GM12874 (cell line): ENCODE measurements around the gene DNASE1L2.

Experiments used
- TF ChIP-seq, protein P1 (sequence below): IDR thresholded peaks from 2 replicates; pipeline ENCODE4 v1.5.1; 2011; ENCODE audit warnings: low read depth, mild to moderate bottlenecking, control low read depth, low read length, moderate library complexity; ENCODE audit not compliant: insufficient read depth

Gene DNASE1L2

DNA sequence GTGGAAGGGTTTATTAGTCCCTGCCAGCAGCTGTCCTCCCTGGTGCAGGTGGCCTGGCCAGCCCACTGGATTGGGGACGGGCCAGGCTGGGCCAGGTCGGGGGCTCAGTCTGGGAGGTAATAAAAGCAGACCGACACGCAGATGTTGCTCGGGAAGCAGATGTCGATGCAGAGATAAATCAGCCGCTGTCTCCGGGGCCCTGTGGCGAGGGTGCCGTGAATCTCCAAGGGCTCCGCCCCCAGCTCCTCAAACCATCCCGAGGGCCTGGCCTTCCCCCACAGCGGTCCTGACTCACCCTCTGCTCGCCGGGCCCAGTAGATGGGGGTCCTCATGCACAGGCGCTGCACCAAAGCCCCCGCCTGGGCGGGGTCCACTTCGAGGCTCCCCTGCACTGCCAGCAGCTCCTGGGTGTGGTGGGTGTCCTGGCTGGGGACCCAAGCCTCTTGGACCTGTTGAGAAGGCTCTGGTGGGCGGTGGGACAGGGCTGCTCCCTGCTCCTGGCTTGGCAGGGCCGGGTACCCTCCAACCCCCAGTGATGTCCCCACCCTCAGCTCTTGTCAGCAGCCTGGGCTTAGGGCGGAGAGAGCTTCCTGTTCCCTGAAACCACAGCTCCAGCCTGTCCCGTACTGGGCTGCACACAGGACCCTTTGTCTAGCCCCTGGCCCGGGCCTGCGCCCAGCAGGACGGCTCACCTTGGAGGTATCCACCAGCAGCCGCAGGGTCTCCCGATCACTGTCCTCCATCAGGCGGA, 26.8 kb upstream of the DNASE1L2 start:
- TF ChIP-seq, protein P1, sequence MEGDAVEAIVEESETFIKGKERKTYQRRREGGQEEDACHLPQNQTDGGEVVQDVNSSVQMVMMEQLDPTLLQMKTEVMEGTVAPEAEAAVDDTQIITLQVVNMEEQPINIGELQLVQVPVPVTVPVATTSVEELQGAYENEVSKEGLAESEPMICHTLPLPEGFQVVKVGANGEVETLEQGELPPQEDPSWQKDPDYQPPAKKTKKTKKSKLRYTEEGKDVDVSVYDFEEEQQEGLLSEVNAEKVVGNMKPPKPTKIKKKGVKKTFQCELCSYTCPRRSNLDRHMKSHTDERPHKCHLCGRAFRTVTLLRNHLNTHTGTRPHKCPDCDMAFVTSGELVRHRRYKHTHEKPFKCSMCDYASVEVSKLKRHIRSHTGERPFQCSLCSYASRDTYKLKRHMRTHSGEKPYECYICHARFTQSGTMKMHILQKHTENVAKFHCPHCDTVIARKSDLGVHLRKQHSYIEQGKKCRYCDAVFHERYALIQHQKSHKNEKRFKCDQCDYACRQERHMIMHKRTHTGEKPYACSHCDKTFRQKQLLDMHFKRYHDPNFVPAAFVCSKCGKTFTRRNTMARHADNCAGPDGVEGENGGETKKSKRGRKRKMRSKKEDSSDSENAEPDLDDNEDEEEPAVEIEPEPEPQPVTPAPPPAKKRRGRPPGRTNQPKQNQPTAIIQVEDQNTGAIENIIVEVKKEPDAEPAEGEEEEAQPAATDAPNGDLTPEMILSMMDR: no peak

DNA sequence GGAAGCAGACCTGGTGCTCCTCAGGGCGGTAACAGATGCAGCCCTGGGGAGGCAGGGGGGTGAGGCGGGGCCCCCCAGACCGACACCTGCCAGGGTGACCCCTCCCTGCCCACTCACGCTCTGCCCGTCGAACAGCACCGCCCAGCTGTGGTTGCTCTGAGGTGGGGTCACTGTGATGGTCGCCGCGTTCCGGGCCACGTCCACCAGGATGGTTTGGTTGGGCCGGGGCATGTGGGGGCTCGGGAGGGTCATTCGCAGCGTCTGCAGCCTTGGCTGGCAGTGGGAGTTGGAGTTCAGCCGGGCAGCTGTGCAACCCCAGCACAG, 26.3 kb upstream of the DNASE1L2 start:
- TF ChIP-seq, protein P1: no peak

DNA sequence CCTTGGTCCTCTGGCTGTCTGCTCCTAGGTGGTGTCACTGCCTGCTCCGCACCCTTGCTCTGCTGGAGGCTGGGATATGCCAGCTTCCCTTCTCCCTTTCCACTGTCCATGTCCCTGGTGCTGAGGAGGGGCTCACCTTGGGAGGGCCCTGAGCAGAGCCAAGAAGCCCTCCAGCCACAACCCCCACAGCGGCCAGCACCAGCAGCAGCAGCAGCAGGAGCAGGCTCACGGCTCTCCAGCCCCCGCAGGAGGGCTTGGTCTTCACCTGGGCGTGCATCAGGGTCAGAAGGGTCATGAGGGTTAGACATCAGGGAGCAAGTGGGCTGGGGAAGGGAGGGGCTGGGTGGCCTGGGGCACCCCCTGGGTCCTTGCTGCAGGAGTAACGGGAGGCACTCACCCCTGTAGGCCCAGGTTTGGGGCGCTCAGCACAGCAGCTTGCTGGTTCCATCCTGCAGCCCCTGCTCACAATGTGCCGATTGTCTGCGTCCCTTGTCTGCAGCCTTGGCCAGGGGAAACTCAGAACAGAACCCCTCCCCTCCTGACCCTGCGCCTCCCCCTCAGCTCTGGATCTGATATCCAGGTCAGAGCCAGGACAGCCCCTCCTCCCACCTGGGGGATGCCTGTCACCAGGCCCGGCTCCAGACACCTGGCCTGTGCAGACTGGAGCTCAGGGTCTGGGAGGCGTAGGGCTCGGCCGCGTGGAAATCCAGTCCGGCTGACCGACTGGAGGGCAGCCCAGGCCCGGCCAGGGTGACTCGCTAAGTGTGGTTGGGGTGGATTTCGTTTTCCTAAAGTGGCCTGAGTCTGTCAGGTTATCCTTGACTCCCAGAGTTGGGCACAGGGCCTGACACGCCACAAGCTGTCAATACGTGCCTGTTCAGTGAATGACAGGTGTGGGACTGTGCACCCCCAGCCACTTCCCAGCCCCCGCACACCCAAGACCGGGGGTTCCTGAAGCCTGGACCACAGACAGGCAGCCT, 25.6 kb upstream of the DNASE1L2 start, which contains the start of gene BRICD5:
Gene BRICD5 (minus strand): TSS at position 478 of the 980 bp plus-strand sequence. CDS start 30 bp downstream, at position 448.
- TF ChIP-seq, protein P1: no peak

DNA sequence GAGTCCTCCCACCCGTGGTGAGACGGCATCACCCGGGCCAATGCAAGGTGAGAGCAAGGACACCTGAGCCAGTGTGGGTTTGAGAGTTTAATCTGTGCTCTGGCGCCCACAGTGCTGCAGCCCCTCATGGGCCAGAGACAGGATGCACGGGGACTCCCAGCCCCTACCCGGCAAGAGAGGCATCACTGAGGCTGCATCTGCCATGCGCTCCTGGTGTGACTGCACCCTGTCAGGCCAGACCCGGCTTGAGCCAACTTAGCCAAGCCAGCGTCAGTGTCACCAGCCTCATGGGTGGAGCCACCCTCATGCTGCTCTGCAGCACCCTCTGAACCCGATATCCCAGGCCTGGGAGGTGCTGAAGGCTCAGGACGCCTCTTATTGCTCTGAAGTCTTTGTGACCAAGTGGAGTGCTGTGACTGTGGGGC, 24.3 kb upstream of the DNASE1L2 start:
- TF ChIP-seq, protein P1: no peak

DNA sequence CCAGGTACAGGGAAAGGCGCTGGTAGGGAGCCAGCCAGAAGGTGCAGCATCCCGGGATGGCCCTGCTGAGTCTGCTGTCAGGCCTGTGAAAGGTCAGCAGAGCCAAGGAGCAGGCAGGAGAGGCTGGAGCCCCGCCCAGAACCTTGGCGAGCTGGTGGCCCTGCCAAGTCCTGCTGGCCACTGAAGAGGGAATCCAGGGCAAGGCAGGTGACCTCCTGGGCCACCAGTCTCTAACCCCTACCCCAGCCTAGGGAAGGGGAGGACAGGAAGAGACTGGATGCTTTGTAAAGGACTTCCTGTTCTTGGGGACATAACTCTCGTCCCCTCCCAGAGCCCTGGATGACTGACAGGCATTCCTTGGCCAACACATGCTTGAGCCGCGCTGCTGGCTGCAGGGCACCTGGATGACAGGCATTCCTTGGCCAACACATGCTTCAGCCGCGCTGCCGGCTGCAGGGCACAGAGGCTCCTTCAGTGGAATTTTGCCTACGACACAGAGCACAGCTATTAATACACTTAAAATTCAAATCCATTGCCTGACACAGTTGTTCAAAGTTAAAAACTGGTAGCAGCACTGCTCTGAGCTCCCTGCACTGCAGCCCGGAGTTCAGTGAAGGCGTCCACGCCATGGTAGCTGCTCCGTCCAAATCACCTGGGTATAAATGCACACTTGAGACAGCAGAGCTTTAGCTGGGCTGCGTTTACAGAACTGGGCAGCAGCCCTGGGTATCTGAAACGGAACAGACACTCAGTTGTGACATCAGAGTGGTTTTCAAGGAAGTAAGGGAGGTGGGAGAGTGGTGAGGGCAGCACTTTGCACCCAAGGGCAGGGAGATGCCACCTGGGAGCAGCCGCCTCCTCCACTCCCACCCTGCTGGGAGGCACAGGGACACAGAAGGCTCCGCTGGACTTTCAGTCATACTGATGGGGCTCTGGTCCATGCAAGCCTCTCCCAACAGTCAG, 23.6 kb upstream of the DNASE1L2 start:
- TF ChIP-seq, protein P1: no peak

DNA sequence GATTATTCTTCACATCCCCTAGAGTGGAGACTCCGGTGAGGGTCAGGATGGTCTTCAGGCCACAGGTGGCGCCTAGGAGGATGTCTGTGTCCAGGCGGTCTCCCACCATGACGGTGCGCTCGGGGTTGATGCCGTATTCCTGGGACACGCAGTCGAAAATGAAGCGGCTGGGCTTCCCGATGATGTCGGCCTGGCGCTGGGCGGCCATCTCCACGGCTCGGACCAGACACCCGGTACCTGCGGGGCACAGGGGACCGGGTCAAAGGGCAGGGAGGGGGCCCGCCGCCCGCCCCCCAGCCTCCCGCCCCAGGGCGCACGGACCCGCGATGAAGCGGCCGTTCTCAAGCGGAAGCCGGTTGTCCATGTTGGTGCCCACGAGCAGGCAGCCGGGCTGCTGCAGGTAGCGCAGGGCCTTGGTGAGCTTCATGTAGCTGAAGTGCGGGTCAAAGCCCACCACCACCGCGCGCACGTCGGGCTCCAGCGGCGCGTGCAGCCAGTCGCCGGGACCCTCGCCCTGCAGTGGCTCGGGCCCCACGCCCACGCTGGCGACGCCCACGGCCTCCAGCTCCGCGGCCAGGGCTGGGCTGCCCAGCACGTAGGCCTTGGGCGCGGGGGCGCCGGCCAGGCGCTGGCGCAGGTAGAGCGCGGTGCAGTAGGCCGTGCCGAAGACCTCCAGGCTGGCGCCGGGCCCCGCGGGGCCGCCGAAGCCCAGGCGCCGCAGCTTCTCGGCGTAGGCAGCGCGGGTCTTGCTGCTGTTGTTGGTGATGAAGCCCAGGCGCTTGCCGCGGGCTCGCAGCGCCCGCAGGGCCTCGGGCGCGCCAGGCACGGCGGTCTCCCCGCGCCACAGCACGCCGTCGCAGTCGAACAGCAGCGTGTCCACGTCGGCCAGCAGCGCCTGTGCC, 22.2 kb upstream of the DNASE1L2 start:
- TF ChIP-seq, protein P1: no peak
